Esophagus muscularis mucosa (tissue), 4 donors: ENCODE results near the gene PRKAG2. TPM values are rescaled to one million over a fixed set of nuclear protein-coding genes. Genes with fewer than 3 reads are reported as not detected.
A peak's percentile ranks its signal among the peaks of the same experiment; 100 is the strongest.

Source experiments
- DNase-seq: peaks from one replicate; pipeline ENCODE4 v3.0.0-alpha.2; 2017; ENCODE audit errors: extremely low spot score
- H3K27ac ChIP-seq, 4 donors: fragments of 200-600 bp; sonication (generic); replicated peaks in 1 of 4; 1 replicate in 3 of 4; 2 replicates in 1 of 4; pipeline ENCODE4 v1.5.1; 2016 to 2019; ENCODE audit warnings: mild to moderate bottlenecking in 1 of 4
- H3K27me3 ChIP-seq, 4 donors: fragments of 200-600 bp; sonication (generic); one replicate each; pipeline versions ENCODE4 v1.5.1 to v1.6.0; 2016 to 2019
- H3K36me3 ChIP-seq, 4 donors: fragments of 200-600 bp; sonication (generic); one replicate each; pipeline ENCODE4 v1.5.1; 2016 to 2019
- H3K4me1 ChIP-seq, 4 donors: fragments of 200-600 bp; sonication (generic); one replicate each; pipeline ENCODE4 v1.5.1; 2016 to 2019
- H3K4me3 ChIP-seq, 4 donors: fragments of 200-600 bp; sonication (generic); 1 replicate in 2 of 4; 2 replicates in 2 of 4; pipeline ENCODE4 v1.5.1; 2016 to 2019; ENCODE audit warnings: mild to moderate bottlenecking in 4 of 4, moderate library complexity in 1 of 4
- H3K9me3 ChIP-seq, 4 donors: fragments of 200-600 bp; sonication (generic); 1 replicate in 3 of 4; 2 replicates in 1 of 4; pipeline ENCODE4 v1.5.1; 2016 to 2019
- EP300 ChIP-seq: sonication (generic); formaldehyde crosslinking; IDR thresholded peaks from one replicate; pipeline ENCODE4 v1.6.1; 2017; ENCODE audit warnings: antibody characterized with exemption
- POLR2A ChIP-seq: fragments of 450-650 bp; IDR thresholded peaks from one replicate; pipeline ENCODE4 v1.6.1; 2017; ENCODE audit warnings: antibody characterized with exemption, moderate library complexity, mild to moderate bottlenecking, low read depth
- POLR2AphosphoS5 ChIP-seq, 2 donors: sonication (generic); formaldehyde crosslinking; IDR thresholded peaks; one replicate each; pipeline ENCODE4 v1.6.1; 2017; ENCODE audit warnings: antibody characterized with exemption in 2 of 2
- WGBS: methylation state at CpG from one replicate; pipeline ENCODE4 v1.1.5; 2018; 5-methylcytosine and 5-hydroxymethylcytosine counted together
- intact Hi-C: fragments of 100-400 bp; cut with DNase I; formaldehyde crosslinking; loops from one replicate; pipeline ENCODE4 v1.15.1; 2023
- total RNA-seq, 4 donors: library from RNA; depleted of rRNA; stranded (reverse); fragments of >200 nt; gene quantifications; one replicate each; pipeline versions ENCODE4 v1.1.0 to v1.2.1, GENCODE V29; 2016
- TF ChIP-seq, protein P1 (sequence below), 3 experiments: fragments of 200-600 bp in 2 of 3; fragments of 450-650 bp in 1 of 3; sonication (generic) in 2 of 3; IDR thresholded peaks; one replicate each; pipeline ENCODE4 v1.5.1; 2017 to 2019; ENCODE audit warnings: antibody characterized with exemption in 3 of 3, mild to moderate bottlenecking in 2 of 3, moderate library complexity in 1 of 3

Gene PRKAG2
- total RNA-seq, 4 donors from 2014 or later: 51.3 to 97.2 (median 77.5) TPM

DNA sequence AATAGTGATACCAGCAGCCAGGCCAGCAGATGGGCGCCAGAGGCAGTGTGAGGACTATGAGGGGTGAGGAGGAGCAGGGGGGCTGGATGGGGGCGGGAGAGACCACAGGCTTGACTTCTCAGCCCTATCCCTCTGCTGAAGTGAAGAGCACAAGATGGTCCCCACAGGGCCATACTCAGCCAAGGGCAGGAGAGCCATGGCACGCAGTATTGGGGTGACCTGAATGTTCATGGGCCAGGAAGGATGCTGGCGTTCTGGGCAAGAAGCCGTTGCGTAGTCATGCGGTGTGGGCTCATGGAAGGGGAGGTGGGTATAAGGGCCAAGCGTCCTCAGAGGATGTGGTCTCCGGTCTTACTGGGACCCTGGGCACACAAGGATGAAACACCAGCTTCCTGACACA lies 146.3 kb downstream of the PRKAG2 start:
- 95% methylated on average over 9 of the region's 9 CpGs for WGBS
- DNase-seq: no peak
- peaks cover 30 to 41% (median 35%) of the 10 kb centered on the region in 4 donors for H3K4me1 ChIP-seq
- peak overlapping the region in 1 of 4 donors; percentile 30 for H3K27ac ChIP-seq
- TF ChIP-seq EP300 (no peak), POLR2A (no peak), POLR2AphosphoS5 (IDR thresholded peaks at IDR 0.05) (no peak)
- TF ChIP-seq, protein P1, sequence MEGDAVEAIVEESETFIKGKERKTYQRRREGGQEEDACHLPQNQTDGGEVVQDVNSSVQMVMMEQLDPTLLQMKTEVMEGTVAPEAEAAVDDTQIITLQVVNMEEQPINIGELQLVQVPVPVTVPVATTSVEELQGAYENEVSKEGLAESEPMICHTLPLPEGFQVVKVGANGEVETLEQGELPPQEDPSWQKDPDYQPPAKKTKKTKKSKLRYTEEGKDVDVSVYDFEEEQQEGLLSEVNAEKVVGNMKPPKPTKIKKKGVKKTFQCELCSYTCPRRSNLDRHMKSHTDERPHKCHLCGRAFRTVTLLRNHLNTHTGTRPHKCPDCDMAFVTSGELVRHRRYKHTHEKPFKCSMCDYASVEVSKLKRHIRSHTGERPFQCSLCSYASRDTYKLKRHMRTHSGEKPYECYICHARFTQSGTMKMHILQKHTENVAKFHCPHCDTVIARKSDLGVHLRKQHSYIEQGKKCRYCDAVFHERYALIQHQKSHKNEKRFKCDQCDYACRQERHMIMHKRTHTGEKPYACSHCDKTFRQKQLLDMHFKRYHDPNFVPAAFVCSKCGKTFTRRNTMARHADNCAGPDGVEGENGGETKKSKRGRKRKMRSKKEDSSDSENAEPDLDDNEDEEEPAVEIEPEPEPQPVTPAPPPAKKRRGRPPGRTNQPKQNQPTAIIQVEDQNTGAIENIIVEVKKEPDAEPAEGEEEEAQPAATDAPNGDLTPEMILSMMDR (IDR thresholded peaks at IDR 0.05): no peak
- no peaks in the 10 kb centered on the region for H3K9me3 ChIP-seq
- H3K4me3 ChIP-seq: no peak overlapping the region
- H3K36me3 ChIP-seq: no peaks in the 10 kb centered on the region
- no peaks in the 10 kb centered on the region for H3K27me3 ChIP-seq
- intact Hi-C loops: no loop called here

DNA sequence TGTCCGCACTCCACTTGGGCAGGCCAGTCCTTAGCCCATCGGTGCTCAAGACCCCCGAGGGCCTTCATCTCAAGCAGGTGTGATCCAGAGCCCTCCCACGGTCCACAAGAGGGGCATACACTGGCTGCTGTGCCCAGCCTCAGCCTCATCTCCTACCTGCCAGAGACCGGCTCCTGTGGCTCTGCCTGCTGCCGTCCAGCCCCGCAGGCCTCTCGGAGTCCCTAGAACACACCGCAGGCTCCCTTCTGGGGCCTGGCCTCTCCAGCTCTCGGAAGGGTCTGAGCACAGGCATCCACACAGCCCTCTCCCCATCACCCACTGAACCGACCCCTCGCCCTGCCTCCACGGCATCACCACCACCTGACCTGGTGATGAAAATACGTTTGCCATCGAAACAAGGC lies 147.4 kb downstream of the PRKAG2 start:
- Histone ChIP-seq H3K27ac (no peak overlapping the region), H3K9me3 (no peaks in the 10 kb centered on the region), H3K36me3 (no peaks in the 10 kb centered on the region), H3K4me1 (peaks cover 30 to 43% (median 34%) of the 10 kb centered on the region in 4 donors), H3K4me3 (no peak overlapping the region), H3K27me3 (no peaks in the 10 kb centered on the region)
- TF ChIP-seq POLR2A: no peak
- 96% methylated on average over 15 of the region's 15 CpGs for WGBS
- no peak for DNase-seq
- intact Hi-C loops: no loop called here

DNA sequence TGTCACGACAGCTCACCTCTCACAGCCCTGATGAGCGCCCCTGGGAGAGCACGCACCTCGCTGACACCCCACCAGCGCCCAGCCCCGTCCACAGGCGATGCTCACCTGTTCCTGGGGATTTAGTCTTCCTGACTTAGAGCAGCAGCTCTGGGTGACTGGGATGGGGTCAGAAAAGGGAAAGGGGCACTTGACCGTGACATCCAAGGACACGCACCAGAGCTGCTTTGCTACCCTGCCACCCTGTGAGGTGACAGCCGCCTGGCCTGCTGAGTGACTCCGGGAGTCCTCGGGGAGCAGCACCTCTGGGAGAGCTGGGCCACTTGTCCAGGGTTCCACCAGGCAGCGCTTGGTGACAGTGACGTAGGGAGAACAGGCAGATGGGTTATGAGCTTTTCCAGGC lies 148.2 kb downstream of the PRKAG2 start:
- Histone ChIP-seq H3K27me3 (no peaks in the 10 kb centered on the region), H3K4me3 (no peak overlapping the region), H3K27ac (peak overlapping the region; percentile 63 to 77 (median 70)), H3K36me3 (no peaks in the 10 kb centered on the region), H3K4me1 (peaks cover 30 to 47% (median 33%) of the 10 kb centered on the region in 4 donors), H3K9me3 (no peaks in the 10 kb centered on the region)
- 92% methylated on average over 14 of the region's 14 CpGs for WGBS
- TF ChIP-seq EP300: no peak
- TF ChIP-seq POLR2AphosphoS5 (IDR thresholded peaks at IDR 0.05): no peak
- TF ChIP-seq, protein P1 (IDR thresholded peaks at IDR 0.05): no peak
- TF ChIP-seq POLR2A: no peak
- intact Hi-C loops: no loop called here
- DNase-seq: no peak

DNA sequence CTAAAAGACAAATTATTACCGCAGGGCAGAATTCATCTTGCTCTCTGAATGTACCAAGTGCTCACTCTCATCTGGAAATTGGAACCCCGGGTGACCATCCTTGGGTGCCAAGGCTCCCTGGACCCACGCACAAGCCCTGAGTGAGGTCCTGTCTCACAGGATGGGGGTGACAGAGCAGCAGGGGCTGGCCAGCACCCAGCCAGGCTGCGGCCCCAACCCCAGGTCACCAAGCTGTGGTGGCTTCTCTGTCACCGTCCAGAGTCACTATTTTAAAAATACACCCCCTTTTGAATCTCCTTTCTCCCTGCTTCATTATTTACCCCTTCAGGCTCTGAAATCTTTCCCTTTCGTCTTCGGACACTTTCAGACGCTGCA lies 148.6 kb downstream of the PRKAG2 start:
- whole genome bisulfite sequencing: 88% methylated on average over 8 of the region's 8 CpGs
- intact Hi-C loops: no loop called here
- Histone ChIP-seq H3K27me3 (no peaks in the 10 kb centered on the region), H3K27ac (peak overlapping the region; percentile 63 to 77 (median 70)), H3K9me3 (no peaks in the 10 kb centered on the region), H3K4me3 (no peak overlapping the region), H3K36me3 (no peaks in the 10 kb centered on the region), H3K4me1 (peaks cover 30 to 47% (median 33%) of the 10 kb centered on the region in 4 donors)
- no peak for DNase-seq
- TF ChIP-seq, protein P1 (IDR thresholded peaks at IDR 0.05): no peak
- TF ChIP-seq POLR2AphosphoS5 (IDR thresholded peaks at IDR 0.05): no peak
- TF ChIP-seq POLR2A: no peak
- no peak for TF ChIP-seq EP300

DNA sequence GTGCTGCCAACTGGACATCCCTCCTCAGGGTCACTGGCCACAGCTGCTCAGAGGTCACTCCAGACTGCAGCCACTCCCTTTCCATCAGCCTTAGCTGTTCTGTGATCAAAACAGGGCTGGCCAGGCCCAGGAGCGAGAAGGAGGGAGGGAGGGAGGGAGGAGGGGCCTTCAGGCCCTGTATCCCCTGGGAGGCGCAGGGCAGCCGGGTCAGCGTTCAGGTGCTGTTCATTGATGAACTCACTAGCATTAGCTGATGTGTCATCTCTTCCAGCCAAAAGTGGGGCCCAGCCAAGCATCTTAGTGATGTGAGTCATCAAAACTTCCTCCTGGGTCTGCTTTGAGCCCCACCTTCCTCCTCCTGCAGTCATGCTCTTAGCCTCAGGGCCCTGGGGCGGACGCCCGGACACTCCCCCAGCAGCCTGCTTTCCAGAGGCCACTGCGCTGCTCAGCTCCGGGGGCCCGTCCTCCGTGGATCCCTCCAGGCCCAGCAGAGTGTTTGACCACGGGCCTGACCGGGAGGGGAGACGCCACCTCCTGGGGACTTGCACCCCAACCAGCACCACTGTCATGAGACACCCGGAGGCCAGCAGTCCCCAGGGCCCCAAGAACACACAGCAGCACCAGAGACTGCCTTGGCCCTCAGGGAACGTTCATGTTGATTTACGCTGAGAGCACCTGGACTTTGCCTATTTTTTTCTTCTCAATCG lies 149.2 kb downstream of the PRKAG2 start:
- peaks cover 30 to 47% (median 35%) of the 10 kb centered on the region in 4 donors for H3K4me1 ChIP-seq
- no peak overlapping the region for H3K4me3 ChIP-seq
- intact Hi-C loops: no loop called here
- no peaks in the 10 kb centered on the region for H3K36me3 ChIP-seq
- H3K27me3 ChIP-seq: no peaks in the 10 kb centered on the region
- peak overlapping the region; percentile 63 to 77 (median 70) for H3K27ac ChIP-seq
- TF ChIP-seq POLR2AphosphoS5 (IDR thresholded peaks at IDR 0.05) (peak in 1 of 2 donors; percentile 68), EP300 (no peak)
- H3K9me3 ChIP-seq: no peaks in the 10 kb centered on the region
- whole genome bisulfite sequencing: 27% methylated on average over 17 of the region's 18 CpGs
- DNase-seq: peak; percentile 96
